CD4-positive, alpha-beta T cell treated with Interleukin-17A for 1 hour (primary cell): Measurements from ENCODE around the gene FAAP100.

Source experiments
- DNase-seq: peaks from one replicate; pipeline ENCODE4 v3.0.0-alpha.2; 2020

Gene FAAP100

GRCh38 chr17:81553018-81553615 lies 964 bp upstream of the FAAP100 start:
- DNase-seq, result peak; percentile 81

DNA sequence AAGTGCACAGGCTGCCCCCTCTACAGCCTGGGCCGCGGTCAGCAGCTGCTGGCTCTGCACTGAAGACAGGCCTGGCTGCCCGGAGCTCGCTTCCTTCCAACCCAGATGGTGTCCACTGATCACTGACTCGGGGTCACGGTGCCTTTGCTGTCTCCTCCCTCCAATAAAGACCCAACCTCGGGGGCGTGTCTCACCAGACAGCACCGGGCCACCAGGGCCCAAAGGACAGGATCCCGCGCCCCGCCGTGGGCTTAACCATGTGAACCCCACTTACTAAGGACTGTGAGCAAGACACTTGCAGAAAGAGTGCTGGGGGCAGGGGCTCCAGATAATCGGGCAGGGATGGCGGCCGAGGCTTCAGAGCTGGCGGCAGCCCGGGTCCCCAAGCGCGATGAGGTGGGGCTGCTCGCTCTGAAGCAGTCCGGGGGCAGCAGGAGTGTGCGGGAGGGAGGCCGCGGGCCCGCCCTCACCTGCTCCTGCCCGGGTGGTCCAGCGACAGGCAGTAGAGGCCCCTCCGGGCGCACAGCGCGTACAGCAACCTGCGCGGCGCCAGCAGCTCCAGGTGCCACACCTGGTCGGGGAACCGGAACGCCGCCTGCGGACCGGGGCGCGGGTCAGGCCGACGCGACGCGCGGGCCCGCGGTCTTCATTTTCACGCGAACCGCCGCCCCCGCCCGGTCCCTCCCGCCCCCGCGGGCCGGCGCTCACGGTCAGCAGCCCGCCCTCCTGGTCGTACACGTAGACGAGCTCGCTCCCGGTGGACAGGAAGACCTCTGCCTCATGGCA lies 502 bp downstream of the FAAP100 start:
- DNase-seq, result peak; percentile 5

- no peak for DNase-seq
These were observed 1.2 kb downstream of the FAAP100 start for GRCh38 chr17:81550830-81551457.

GRCh38 chr17:81550285-81550684 lies 1.9 kb downstream of the FAAP100 start:
- DNase-seq, result no peak

GRCh38 chr17:81549826-81550225 lies 2.3 kb downstream of the FAAP100 start:
- DNase-seq, result no peak

- DNase-seq, result no peak
These were observed 3.1 kb downstream of the FAAP100 start for GRCh38 chr17:81549031-81549557.

GRCh38 chr17:81547614-81547982 lies 4.6 kb downstream of the FAAP100 start:
- no peak for DNase-seq

DNA sequence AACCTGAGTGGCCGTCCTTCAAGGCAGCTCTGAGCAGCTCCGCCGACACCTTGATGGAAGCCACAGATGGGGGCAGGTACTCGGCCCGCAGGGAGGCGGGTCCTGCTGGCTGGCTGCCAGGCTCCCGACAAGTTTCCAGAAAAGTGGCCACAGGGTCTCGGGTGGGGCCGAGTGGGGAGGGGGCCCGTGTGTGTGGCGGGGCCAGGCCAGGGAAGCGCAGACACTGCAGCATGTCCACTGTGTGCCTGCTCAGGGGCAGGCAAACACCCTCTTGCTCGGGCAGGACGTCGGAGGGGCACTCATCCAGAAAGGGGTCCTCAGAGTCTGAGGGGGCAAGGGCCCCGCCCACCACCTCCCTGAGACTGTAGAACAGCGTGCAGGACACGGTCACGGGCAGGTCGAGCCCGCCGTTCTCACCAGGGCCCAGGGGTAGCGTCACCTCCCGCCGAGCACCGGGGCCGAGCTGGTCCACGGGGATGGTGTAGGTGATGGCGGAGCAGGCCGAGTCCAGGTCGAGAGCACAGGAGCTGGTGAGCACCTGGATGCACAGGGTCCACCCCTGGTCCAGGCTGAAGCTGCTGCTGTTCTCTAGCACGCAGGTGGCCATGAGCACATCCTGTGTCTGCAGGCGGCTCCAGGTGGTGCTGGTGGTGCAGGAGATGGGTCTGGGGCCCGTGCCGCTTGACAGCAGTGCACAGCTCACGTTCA lies 5.1 kb downstream of the FAAP100 start:
- no peak for DNase-seq

- no peak for DNase-seq
These were observed 6.8 kb downstream of the FAAP100 start for GRCh38 chr17:81545160-81545949.

GRCh38 chr17:81544281-81544974 lies 7.7 kb downstream of the FAAP100 start:
- DNase-seq, result no peak

GRCh38 chr17:81543756-81544155 lies 8.4 kb downstream of the FAAP100 start:
- DNase-seq, result no peak

DNA sequence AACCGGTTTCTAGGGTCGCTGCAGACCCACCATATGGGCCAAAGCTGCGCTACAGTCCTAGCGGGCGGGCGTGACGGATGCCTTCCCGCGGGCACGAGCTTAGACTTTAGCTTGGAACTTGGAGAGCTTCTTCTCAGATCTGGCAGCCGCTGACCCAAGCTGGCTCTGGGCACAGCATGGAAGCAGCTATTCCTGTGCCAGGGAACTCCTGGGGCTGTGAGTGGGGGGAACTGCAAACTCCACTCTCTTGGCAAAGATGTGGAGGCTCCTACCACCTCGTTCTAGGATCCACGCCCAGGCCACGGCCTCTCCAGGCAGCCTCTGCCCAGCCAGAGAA lies 8.8 kb downstream of the FAAP100 start:
- DNase-seq, result no peak

- DNase-seq, result no peak
These were observed 9.5 kb downstream of the FAAP100 start for GRCh38 chr17:81542431-81543338.

- no peak for DNase-seq
These were observed 11.0 kb downstream of the FAAP100 start for GRCh38 chr17:81541123-81541522.

DNA sequence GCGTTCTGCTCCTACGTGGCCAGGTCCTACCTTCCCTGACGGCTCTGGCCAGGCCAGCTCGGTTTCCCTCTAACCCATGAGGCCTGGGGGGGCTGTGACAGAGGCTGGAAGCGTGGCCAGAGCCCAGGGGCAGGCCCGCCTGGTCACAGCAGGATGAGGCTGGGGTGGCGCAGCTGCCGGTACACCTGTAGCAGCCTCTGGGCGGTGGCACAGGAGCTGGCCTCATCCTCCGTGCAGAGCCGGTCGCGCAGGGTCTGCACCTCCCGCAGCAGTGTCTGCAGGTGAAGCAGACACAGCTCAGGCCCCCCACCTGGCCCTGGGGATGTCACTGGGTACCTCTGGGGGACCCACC lies 11.5 kb downstream of the FAAP100 start:
- no peak for DNase-seq

DNA sequence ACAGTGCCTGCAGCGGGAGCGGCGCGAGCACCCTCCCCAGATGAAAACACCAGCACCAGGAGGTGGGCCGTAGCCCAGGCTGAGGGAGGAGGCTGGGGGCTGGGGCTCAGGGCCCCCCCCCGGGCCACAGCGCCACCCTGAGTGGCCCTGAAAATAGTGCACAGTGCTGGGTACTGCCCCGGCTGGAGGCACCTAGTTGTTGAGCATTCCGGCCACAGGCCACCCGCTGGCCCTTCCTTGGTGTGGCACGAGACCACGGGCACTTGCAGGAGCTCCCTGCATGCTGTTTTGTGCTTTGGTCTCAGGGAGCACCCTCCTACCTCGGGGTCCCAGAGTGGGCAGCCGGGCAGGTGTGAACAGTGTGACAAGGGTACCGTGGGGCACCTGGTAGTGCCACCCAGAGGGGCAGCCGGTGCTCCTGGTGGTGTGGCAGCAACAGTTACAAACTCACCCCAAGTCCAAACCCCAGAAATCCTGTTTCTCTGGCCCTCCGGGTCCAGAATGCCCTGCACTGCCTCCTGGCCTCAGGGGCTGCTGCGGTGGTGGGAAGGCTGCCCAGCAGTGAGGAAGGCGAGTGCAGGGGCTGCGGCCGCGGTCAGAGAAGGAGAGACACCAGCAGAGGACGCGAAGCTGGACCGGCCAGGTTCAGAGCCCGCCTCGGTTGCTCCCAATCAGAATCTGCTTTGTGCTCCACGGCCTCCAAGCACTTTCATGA lies 12.0 kb downstream of the FAAP100 start:
- DNase-seq, result no peak

GRCh38 chr17:81539571-81539900 lies 12.6 kb downstream of the FAAP100 start:
- DNase-seq, result no peak

DNA sequence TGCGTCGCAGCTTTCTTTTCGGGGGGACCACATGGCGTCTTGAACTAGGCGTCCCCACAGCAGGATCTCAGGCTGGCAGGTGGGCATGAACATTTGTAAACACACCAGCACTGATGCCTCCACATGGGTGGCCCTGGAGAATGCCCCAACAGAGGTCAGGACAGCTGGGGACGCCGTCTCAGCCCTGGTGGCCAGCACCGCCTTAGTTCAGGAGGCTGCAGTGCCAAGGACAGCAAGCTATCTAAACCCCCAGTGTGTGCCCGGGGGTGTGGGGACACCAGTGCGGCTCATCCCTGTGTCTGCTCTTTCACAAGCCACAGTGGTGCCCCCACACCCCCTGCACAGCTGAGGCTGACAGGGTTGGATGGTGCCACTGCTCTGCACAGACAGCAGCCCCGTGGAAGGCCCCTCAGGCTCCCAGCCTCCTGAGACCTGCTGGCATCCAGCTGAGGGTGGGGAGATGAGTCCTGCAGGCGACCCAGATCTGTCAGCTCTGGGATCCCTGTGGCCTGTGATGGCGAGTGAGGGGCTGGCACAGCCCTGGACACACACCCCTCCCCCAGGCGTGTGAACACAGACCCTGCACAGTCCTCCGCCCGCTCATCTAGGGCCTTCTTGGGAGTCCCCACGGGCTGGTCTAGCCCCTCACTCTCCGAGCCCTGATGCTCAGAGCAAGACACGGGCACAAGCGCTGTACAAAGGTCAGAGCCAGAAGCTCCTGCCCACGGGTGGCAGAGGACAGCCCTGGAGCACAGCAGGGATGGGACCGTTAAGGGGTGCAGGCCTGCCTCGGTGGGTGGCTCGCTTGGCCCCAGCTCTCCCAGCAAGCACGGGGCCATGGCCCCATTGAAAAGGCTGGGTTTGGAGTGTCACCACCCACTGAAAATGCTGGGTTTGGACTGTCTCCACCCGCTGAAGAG lies 13.2 kb downstream of the FAAP100 start:
- no peak for DNase-seq

- DNase-seq, result no peak
These were observed 14.1 kb downstream of the FAAP100 start for GRCh38 chr17:81537856-81538555.
